SK-N-SH treated with all-trans-retinoic acid at 6 μM for 48 hours (cell line): ENCODE data around the gene PDCD6IP.

ENCODE experiments used
- RARB ChIP-seq: fragments of 250-450 bp; sonication (Bioruptor Pico); IDR thresholded peaks from 2 replicates; pipeline ENCODE4 v1.8.0; 2021; ENCODE audit warnings: mild to moderate bottlenecking, moderate library complexity
- TSHZ2 ChIP-seq: fragments of 250-450 bp; sonication (Bioruptor Pico); IDR thresholded peaks from 2 replicates; pipeline ENCODE4 v1.5.0; 2020; ENCODE audit warnings: mild to moderate bottlenecking, moderate library complexity

- no peak for TF ChIP-seq TSHZ2
- TF ChIP-seq RARB (CRISPR knock-in tag) = no peak
Observed at GRCh38 chr3:33877187-33877586, 78.8 kb downstream of the PDCD6IP start.
